Glutamatergic neuron (in vitro differentiated cells): ENCODE data around the gene NTRK3. TPM values are rescaled to one million over a fixed set of nuclear protein-coding genes. Genes with fewer than 3 reads are reported as not detected.

Source experiments
- DNase-seq: peaks from one replicate; pipeline ENCODE4 v3.0.0; 2022
- H3K27ac Mint-ChIP-seq: one replicate; pipeline ENCODE4 v1.8.0; 2020; ENCODE audit warnings: mild to moderate bottlenecking, mixed read lengths, inconsistent platforms; ENCODE audit not compliant: unreplicated experiment
- H3K27me3 Mint-ChIP-seq: one replicate; pipeline ENCODE4 v1.8.0; 2020; ENCODE audit warnings: mild to moderate bottlenecking, moderate library complexity, mixed read lengths, inconsistent platforms; ENCODE audit not compliant: unreplicated experiment
- H3K36me3 Mint-ChIP-seq: one replicate; pipeline ENCODE4 v1.8.0; 2020; ENCODE audit warnings: mild to moderate bottlenecking, mixed read lengths, inconsistent platforms; ENCODE audit not compliant: unreplicated experiment
- H3K4me1 Mint-ChIP-seq: one replicate; pipeline ENCODE4 v1.8.0; 2020; ENCODE audit warnings: mild to moderate bottlenecking, low read depth, mixed read lengths, inconsistent platforms; ENCODE audit not compliant: unreplicated experiment
- H3K4me3 Mint-ChIP-seq: one replicate; pipeline ENCODE4 v1.8.0; 2020; ENCODE audit warnings: mild to moderate bottlenecking, mixed read lengths, inconsistent platforms; ENCODE audit not compliant: unreplicated experiment
- H3K9me3 Mint-ChIP-seq: one replicate; pipeline ENCODE4 v1.8.0; 2020; ENCODE audit warnings: mild to moderate bottlenecking, moderate library complexity, mixed read lengths, inconsistent platforms; ENCODE audit not compliant: unreplicated experiment
- CTCF ChIP-seq: fragments of 200-600 bp; sonication (generic); IDR thresholded peaks from one replicate; pipeline ENCODE4 v1.5.0; 2021; ENCODE audit not compliant: partially characterized antibody, unreplicated experiment
- total RNA-seq: library from RNA; stranded (reverse); fragmentation: NEBNext Ultra II Directional; extraction: Animal tissue kit (Norgen Biotek cat#: 25700); gene quantifications from one replicate; pipeline ENCODE4 v1.2.1, GENCODE V29; 2021; ENCODE audit not compliant: unreplicated experiment

Gene NTRK3
- total RNA-seq, 1 donor from 2014 or later, result 9.5 TPM

DNA sequence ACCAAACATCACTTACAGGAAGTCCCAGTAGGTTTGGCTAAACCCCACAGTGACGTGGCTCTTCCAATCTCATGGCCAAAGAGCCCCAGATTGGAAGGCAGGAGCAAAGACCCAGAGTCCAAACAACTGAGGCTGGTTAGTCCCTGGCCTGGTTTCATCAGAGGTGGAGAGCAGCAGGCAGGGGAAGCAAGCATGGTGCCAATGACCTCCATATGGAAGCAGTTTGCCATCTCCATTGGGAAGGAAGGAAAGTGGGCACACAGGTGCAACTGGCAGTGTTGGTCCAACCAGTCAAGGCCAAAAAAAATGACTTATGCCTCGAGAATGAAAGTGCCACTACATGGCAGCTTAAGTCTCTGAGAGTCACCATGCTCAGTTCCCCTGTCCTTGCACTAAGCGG, 175.9 kb downstream of the NTRK3 start:
- Mint-ChIP-seq H3K36me3 (peaks cover 4% of the 10 kb centered on the region), H3K9me3 (peaks cover 2% of the 10 kb centered on the region), H3K27ac (no peak overlapping the region), H3K4me3 (no peak overlapping the region), H3K4me1 (peaks cover 3% of the 10 kb centered on the region), H3K27me3 (peaks cover 12% of the 10 kb centered on the region)
- TF ChIP-seq CTCF, result no peak
- no peak for DNase-seq

GRCh38 chr15:88077296-88078020, 179.1 kb downstream of the NTRK3 start:
- Mint-ChIP-seq H3K9me3 (peaks cover 2% of the 10 kb centered on the region), H3K4me1 (peaks cover 3% of the 10 kb centered on the region), H3K27ac (no peak overlapping the region), H3K36me3 (peaks cover 3% of the 10 kb centered on the region), H3K27me3 (peaks cover 7% of the 10 kb centered on the region), H3K4me3 (no peak overlapping the region)
- TF ChIP-seq CTCF, result no peak
- DNase-seq, result no peak

GRCh38 chr15:88076328-88076727, 180.2 kb downstream of the NTRK3 start:
- Mint-ChIP-seq H3K27ac (no peak overlapping the region), H3K4me3 (no peak overlapping the region), H3K36me3 (no peaks in the 10 kb centered on the region), H3K4me1 (peaks cover 3% of the 10 kb centered on the region), H3K9me3 (peaks cover 2% of the 10 kb centered on the region), H3K27me3 (peaks cover 7% of the 10 kb centered on the region)
- DNase-seq, result no peak
- TF ChIP-seq CTCF, result no peak

DNA sequence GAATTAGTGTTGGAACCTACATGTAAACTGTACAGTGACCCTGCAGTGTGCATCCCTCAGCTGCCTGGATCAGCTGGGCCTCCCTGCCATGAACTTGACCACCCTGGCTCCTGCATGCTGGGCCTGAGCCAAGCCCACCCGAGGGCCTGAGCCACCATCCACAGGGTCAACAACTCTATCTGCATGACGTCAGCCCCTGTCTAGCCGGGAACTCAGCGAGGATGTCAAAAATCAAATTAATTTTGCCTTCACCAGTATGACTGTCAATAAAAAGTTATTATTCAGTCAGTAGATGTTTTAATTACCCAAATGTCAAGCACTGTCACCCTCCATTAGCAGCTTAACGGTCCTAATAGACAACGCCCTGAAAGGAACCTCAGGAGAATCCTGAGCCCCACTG, 181.4 kb downstream of the NTRK3 start:
- H3K4me3 Mint-ChIP-seq, result no peak overlapping the region
- peaks cover 10% of the 10 kb centered on the region for H3K27me3 Mint-ChIP-seq
- no peak overlapping the region for H3K27ac Mint-ChIP-seq
- peaks cover 3% of the 10 kb centered on the region for H3K4me1 Mint-ChIP-seq
- H3K9me3 Mint-ChIP-seq, result peaks cover 2% of the 10 kb centered on the region
- DNase-seq, result no peak
- TF ChIP-seq CTCF, result no peak
- peaks cover 4% of the 10 kb centered on the region for H3K36me3 Mint-ChIP-seq

- Mint-ChIP-seq H3K9me3 (peaks cover 2% of the 10 kb centered on the region), H3K27me3 (peaks cover 10% of the 10 kb centered on the region), H3K4me1 (peaks cover 3% of the 10 kb centered on the region), H3K27ac (no peak overlapping the region), H3K36me3 (peaks cover 4% of the 10 kb centered on the region), H3K4me3 (no peak overlapping the region)
- no peak for DNase-seq
- TF ChIP-seq CTCF, result no peak
These were observed 182.2 kb downstream of the NTRK3 start for GRCh38 chr15:88074386-88074785.
